GM21737 (cell line): Measurements from ENCODE around the gene SERINC1.

Source experiments
- ATAC-seq: cut with Tn5 transposase; IDR thresholded peaks from one replicate; pipeline ENCODE4 v1.9.1; 2021; ENCODE audit warnings: mild to moderate bottlenecking, moderate library complexity; ENCODE audit not compliant: unreplicated experiment

SERINC1 gene

DNA sequence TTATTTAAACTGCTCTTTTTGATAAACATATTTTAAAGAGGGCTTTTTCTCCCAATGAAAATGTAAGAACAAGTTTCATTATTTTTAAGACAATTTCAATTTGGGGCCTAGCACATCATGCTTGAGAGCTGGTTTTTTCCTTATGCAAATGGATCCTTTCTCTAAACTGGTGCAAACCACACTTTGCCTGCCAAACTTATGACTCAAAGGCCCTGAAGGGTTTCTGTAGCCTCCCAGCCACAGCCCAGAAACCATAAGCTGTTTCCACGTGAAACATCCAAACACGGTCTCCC, 72.6 kb downstream of the SERINC1 start:
- no peak for ATAC-seq

DNA sequence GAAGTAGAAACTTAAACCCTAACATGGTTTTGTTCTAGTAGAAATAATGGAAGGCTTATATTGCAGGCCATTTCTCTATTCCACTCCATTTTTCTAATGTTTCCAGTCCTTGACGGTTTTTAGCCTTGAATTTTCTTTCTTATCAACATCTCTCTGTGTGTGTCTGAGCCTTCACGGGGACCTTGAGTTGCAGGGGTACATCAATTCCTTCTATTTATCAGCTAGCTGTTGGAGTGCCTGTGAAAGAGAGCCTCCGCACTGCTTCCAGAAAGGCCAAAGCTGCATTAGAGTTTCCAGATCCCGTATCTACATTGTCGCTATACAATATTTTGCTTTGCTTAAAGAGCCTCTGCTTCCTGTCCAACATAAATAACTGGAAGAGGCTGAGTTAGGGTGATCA, 77.6 kb downstream of the SERINC1 start:
- ATAC-seq, result no peak

DNA sequence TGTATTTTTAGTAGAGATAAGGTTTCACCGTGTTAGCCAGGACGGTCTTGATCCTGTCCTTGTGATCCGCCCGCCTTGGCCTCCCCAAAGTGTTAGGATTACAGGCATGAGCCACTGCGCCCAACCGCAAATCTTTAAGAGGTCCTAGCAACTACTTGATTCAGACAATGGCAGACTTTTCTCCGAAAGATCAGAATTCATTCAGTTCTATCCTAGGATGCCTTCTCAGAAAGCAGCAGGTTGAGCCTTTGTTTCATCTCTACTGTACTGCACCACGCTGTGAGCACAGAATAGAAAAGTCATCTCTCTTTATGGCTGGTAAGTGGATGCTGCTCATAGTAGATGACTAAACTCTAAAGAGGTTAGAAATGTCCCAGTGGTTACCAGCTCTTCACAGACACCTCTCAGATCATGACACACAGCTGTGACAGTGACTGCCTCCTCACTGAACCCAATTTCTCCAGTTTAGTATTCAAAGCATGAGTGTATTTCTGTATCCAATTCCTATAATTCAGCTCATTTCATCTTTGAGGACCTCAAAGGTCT, 78.2 kb downstream of the SERINC1 start:
- ATAC-seq, result no peak
